Activated T-helper 9 cell treated with anti-CD3 and anti-CD28 coated beads, Interleukin-2, amount 50 U/mL, for 16 hours (primary cell): ENCODE data around the gene CCL27.
"Not testable (repeated sequence)": the region's sequence is repeated elsewhere in the genome, so short reads cannot be mapped to it uniquely, and the experiment has no call there.

Experiments
- DNase-seq: peaks from one replicate; pipeline ENCODE4 v3.0.0-alpha.2; 2020; ENCODE audit warnings: low read depth

Gene CCL27

GRCh38 chr9:34651321-34651720, 11.1 kb downstream of the CCL27 start:
- DNase-seq: no peak

GRCh38 chr9:34650816-34651215, 11.6 kb downstream of the CCL27 start:
- no peak for DNase-seq

GRCh38 chr9:34648673-34649072, 13.8 kb downstream of the CCL27 start:
- no peak for DNase-seq

- DNase-seq: no peak
Measured at GRCh38 chr9:34647651-34648050, 14.8 kb downstream of the CCL27 start.

GRCh38 chr9:34647084-34647403, 15.4 kb downstream of the CCL27 start:
- no peak for DNase-seq

- peak; percentile 95 for DNase-seq
Measured at GRCh38 chr9:34646211-34647083, 16.0 kb downstream of the CCL27 start, which contains the start of gene GALT. Gene GALT (plus strand): TSS chr9:34646675. CDS start chr9:34646705, 30 bp downstream.

- DNase-seq: no peak
Measured at GRCh38 chr9:34644766-34645314, 17.6 kb downstream of the CCL27 start.

- no peak for DNase-seq
Measured at GRCh38 chr9:34642679-34643078, 19.8 kb downstream of the CCL27 start.

- not testable (repeated sequence) for DNase-seq
Measured at GRCh38 chr9:34639322-34639721, 23.1 kb downstream of the CCL27 start.

- no peak for DNase-seq
Measured at GRCh38 chr9:34638138-34638445, 24.4 kb downstream of the CCL27 start.

GRCh38 chr9:34637356-34638137, 24.9 kb downstream of the CCL27 start, which contains the start of gene SIGMAR1:
Gene SIGMAR1 (minus strand): TSS chr9:34637787. CDS start chr9:34637697, 90 bp downstream.
- peak; percentile 89 for DNase-seq

- no peak for DNase-seq
Measured at GRCh38 chr9:34636791-34637355, 25.6 kb downstream of the CCL27 start.

GRCh38 chr9:34635556-34635955, 26.9 kb downstream of the CCL27 start:
- no peak for DNase-seq

- no peak for DNase-seq
Measured at GRCh38 chr9:34634551-34635248, 27.8 kb downstream of the CCL27 start.

GRCh38 chr9:34633851-34634550, 28.5 kb downstream of the CCL27 start:
- DNase-seq: peak; percentile 60

- DNase-seq: no peak
Measured at GRCh38 chr9:34633166-34633565, 29.3 kb downstream of the CCL27 start.

GRCh38 chr9:34630402-34631154, 31.9 kb downstream of the CCL27 start:
- no peak for DNase-seq

GRCh38 chr9:34629491-34629808, 33.0 kb downstream of the CCL27 start:
- DNase-seq: no peak

- DNase-seq: peak; percentile 38
Measured at GRCh38 chr9:34628656-34629490, 33.6 kb downstream of the CCL27 start, which contains the start of gene ARID3C. Gene ARID3C (minus strand): TSS chr9:34629066. CDS start chr9:34628014, 1,052 bp downstream.
